ENCODE results near the gene BRD9. TPM values are rescaled to one million over a fixed set of nuclear protein-coding genes. Genes with fewer than 3 reads are reported as not detected.
A peak's percentile ranks its signal among the peaks of the same experiment; 100 is the strongest.

BRD9 gene
- total and polyA plus RNA-seq, 2 of the 13 experiments (the other 11 are each of a cell fraction or from before 2014, with no cell fraction given) = 5.2 to 22.9 TPM

DNA sequence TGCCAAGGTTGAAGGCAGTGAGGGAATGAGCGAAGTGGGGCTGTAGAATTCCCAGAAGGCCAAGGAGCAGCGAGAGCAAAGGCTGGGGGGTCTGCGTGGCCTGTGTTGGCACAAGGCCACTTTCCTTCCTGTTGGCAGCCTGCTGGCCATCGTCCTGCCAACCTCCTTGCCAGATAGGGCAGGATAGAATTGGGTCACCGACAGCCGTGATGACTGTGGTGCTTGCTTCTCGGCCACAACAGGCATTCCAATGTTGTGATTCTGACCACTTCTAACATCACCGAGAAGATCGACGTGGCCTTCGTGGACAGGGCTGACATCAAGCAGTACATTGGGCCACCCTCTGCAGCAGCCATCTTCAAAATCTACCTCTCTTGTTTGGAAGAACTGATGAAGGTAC lies 19.0 kb upstream of the BRD9 start:
- CTCF ChIA-PET (ENCODE audit: low intra/inter-chr PET ratio, low total read pairs) = no interaction called here
- intact Hi-C loops (cut with micrococcal nuclease; ENCODE audit: unreplicated experiment) = no loop called here
- no peaks in the 10 kb centered on the region for H4K20me1 ChIP-seq (ENCODE audit: insufficient read depth, low read length)
- no peak for DNase-seq (ENCODE audit: low spot score)
- peaks cover 26 to 74% of the 10 kb centered on the region in 2 experiments for H3K36me3 ChIP-seq (replicated peaks in 1 of 2; ENCODE audit: control insufficient read depth in 1 of 2, insufficient read depth in 2 of 2, low read length in 2 of 2)
- H3K4me2 ChIP-seq (ENCODE audit: low read depth, low read length) = no peak overlapping the region
- FAIRE-seq = no peak
- no peak overlapping the region for H3K4me3 ChIP-seq (replicated peaks in 1 of 3; ENCODE audit: insufficient read depth in 1 of 3, low read depth in 2 of 3, low read length in 3 of 3)
- WGBS (ENCODE audit: low lambda C conversion rate) = 98% methylated on average over 7 of the region's 11 CpGs
- no peak overlapping the region for H3K9ac ChIP-seq (ENCODE audit: insufficient read depth, low read depth, low read length)
- no peaks in the 10 kb centered on the region for H3K4me1 ChIP-seq (ENCODE audit: insufficient read depth, low read length)
- BruUV-seq (replicated peaks) = no TSS peak
- H3K9me3 ChIP-seq (ENCODE audit: low read length) = no peaks in the 10 kb centered on the region
- no peak overlapping the region for H3K27ac ChIP-seq (ENCODE audit: extremely low read length, insufficient read depth, low read length)
- TF ChIP-seq PBX2 (CRISPR knock-in tag; IDR thresholded peaks at IDR 0.05) (no peak), ZNF24 (IDR thresholded peaks at IDR 0.05) (no peak), IRX3 (CRISPR knock-in tag; IDR thresholded peaks at IDR 0.05; ENCODE audit: borderline replicate concordance, low read depth) (no peak), AGO2 (optimal IDR thresholded peaks at IDR 0.05; ENCODE audit: low read depth, low read length) (peak; percentile 6), KDM6A (CRISPR knock-in tag; IDR thresholded peaks at IDR 0.05; ENCODE audit: low read depth) (no peak)
- in situ Hi-C loops (cut with HindIII; ENCODE audit: extremely low pct_ligation_motif_present, low pct_unique_long_range_greater_than_20kb) = no loop called here
- no peaks in the 10 kb centered on the region for H3K79me2 ChIP-seq (ENCODE audit: insufficient read depth, low read length)
- H2AFZ ChIP-seq (ENCODE audit: low read length) = no peak overlapping the region
- H3K27me3 ChIP-seq (ENCODE audit: control insufficient read depth in 1 of 2, insufficient read depth in 2 of 2, low read length in 2 of 2) = no peaks in the 10 kb centered on the region
- ATAC-seq = no peak
- POLR2A ChIA-PET = no interaction called here

DNA sequence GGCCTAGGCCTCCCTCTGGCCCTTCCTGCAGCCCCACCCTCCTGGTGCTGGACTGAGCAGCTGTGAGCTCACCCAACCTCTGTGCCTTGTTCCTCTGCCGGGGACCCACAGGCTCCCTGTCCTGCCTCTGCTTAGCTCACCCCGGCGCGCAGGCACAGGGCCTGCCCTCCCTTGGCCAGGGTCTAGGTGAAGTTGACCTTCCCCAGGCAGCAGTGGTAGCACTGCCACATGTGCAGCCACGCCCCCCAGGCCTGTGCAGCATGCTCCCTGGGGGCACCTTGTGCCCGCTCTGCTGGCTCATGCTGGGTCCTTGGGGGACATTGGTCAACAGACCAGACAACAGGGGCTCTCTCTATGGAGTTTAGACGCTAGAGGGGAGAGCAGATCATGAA lies 18.2 kb upstream of the BRD9 start:
- 100% methylated on average over 5 of the region's 7 CpGs for WGBS (ENCODE audit: low lambda C conversion rate)
- in situ Hi-C loops (cut with HindIII; ENCODE audit: extremely low pct_ligation_motif_present, low pct_unique_long_range_greater_than_20kb) = no loop called here

More for the DNA sequence above, 18.2 kb upstream of the BRD9 start:
- ChIA-PET CTCF (ENCODE audit: low intra/inter-chr PET ratio, low total read pairs) (no interaction called here), POLR2A (no interaction called here)
- H3K36me3 ChIP-seq (replicated peaks in 1 of 2; ENCODE audit: control insufficient read depth in 1 of 2, insufficient read depth in 2 of 2, low read length in 2 of 2) = peaks cover 25 to 73% of the 10 kb centered on the region in 2 experiments
- H3K9me3 ChIP-seq (ENCODE audit: low read length) = no peaks in the 10 kb centered on the region
- H3K27me3 ChIP-seq (ENCODE audit: control insufficient read depth in 1 of 2, insufficient read depth in 2 of 2, low read length in 2 of 2) = no peaks in the 10 kb centered on the region
- TF ChIP-seq ZKSCAN1 (IDR thresholded peaks at IDR 0.05; ENCODE audit: low read length) (no peak), ZNF891 (CRISPR knock-in tag; IDR thresholded peaks at IDR 0.05) (no peak), SP1 (IDR thresholded peaks at IDR 0.05) (no peak), SP1 (CRISPR knock-in tag; IDR thresholded peaks at IDR 0.05) (no peak), AGO2 (optimal IDR thresholded peaks at IDR 0.05; ENCODE audit: low read depth, low read length) (peak; percentile 48), SNRNP70 (IDR thresholded peaks at IDR 0.05; ENCODE audit: low read depth, low read length) (no peak), JUN (CRISPR knock-in tag; IDR thresholded peaks at IDR 0.05) (no peak)
- no peak overlapping the region for H3K27ac ChIP-seq (ENCODE audit: extremely low read length, insufficient read depth, low read length)
- no peak overlapping the region for H3K4me3 ChIP-seq (replicated peaks in 1 of 3; ENCODE audit: insufficient read depth in 1 of 3, low read depth in 2 of 3, low read length in 3 of 3)
- H3K79me2 ChIP-seq (ENCODE audit: insufficient read depth, low read length) = no peaks in the 10 kb centered on the region
- H4K20me1 ChIP-seq (ENCODE audit: insufficient read depth, low read length) = no peaks in the 10 kb centered on the region
- no peaks in the 10 kb centered on the region for H3K4me1 ChIP-seq (ENCODE audit: insufficient read depth, low read length)
- no peak for DNase-seq (ENCODE audit: low spot score)
- ATAC-seq = peak; percentile 26; the same call in 1 of the 3 replicates
- intact Hi-C loops (cut with micrococcal nuclease; ENCODE audit: unreplicated experiment) = no loop called here
- no peak overlapping the region for H3K9ac ChIP-seq (ENCODE audit: insufficient read depth, low read depth, low read length)
- no peak overlapping the region for H3K4me2 ChIP-seq (ENCODE audit: low read depth, low read length)
- no peak for FAIRE-seq
- no peak overlapping the region for H2AFZ ChIP-seq (ENCODE audit: low read length)
- BruUV-seq (replicated peaks) = no TSS peak

Measured in HepG2 (cell line).